ENCODE measurements around the gene VRK3.
A peak's percentile ranks its signal among the peaks of the same experiment; 100 is the strongest.
"Not testable (repeated sequence)": the region's sequence is repeated elsewhere in the genome, so short reads cannot be mapped to it uniquely, and the experiment has no call there.

Gene VRK3

DNA sequence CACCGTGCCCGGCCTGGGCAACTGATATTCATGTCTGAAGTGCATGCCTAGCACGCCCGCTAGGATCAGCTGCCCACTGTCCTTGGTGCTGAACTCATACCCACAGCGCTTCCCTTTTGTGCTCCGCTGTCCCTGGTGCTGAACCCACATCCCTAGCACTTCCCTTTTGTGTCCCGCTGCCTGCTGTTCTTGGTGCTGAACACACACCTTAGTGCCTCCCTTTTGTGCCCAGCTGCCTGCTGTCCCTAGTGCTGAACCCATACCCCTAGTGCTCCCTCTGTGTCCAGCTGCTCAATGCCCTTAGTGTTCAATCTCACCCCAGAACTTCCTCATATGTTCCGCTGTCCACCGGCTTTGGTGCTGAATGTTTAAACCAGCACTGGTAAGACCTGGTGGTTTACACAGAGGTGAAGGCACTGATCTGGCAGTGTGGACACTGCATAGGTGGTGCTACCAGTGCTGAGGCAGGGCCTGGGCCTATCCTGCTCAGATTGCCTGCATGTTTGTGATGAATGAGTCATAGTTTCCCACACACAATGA, 37.9 kb downstream of the VRK3 start:
- peak; percentile 67 for DNase-seq (ENCODE audit: low read depth)

DNA sequence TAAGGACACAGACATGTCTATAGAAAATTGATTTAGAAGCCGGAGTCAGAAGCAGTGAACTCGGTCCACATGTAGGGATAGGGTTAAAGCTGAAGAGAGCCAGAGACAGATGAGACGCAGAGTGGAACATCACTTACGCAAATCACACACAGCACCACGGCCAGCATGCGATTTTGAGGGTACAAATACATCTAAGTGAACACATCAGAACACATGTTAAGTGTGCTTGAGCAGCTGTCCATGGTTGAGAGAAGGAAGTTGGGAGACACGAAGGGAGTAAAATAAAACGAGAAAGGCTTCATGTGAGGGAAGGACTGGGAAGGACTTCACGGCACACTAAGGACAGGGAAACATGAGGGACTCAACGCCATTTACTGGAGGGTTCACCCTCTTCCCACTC, 38.8 kb downstream of the VRK3 start:
- no peak for DNase-seq (ENCODE audit: low read depth)

- no peak for DNase-seq (ENCODE audit: low read depth)
Observed at GRCh38 chr19:49985871-49986270, 39.3 kb downstream of the VRK3 start.

DNA sequence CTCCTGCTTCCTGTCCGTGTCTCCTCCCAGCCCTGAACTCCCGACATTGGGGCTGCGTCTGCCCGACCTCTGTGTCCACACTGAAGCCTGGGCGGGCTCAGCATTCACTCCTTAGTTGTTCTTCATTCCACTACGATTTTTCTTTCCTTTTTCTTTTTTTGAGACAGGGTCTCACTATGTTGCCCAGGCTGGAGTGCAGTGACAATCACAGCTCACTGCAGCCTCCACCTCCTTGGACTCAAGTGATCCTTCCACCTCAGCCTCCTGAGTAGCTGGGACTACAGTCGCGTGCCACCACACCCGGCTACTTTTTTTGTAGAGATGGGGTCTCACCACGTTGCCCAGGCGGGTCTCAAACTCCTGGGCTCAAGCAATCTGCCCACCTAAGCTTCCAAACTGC, 40.7 kb downstream of the VRK3 start:
- no peak for DNase-seq (ENCODE audit: low read depth)

GRCh38 chr19:49983645-49984229, 41.4 kb downstream of the VRK3 start:
- DNase-seq (ENCODE audit: low read depth), result peak; percentile 73

GRCh38 chr19:49981603-49982593, 43.3 kb downstream of the VRK3 start:
- no peak for DNase-seq (ENCODE audit: low read depth)

GRCh38 chr19:49978324-49978723, 46.8 kb downstream of the VRK3 start:
- DNase-seq (ENCODE audit: low read depth), result no peak

DNA sequence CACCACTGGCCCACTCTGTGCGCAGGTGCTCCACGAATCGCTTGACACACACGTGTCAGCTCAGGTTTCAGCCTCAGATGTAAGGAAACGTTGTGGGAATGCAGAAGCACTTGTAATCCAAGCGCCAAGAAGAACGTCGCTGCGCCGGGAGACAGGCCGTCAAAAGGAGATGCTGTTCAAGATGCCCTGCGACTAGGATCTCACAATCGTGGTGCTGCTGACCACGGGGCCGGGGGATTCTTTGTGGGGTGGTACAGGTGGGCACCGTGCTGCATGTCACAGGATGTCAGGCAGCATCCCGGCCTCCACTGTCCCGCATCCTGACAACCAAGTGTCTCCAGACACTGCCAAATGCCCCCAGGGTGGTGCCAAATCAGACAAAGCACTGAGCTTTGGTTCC, 47.3 kb downstream of the VRK3 start:
- no peak for DNase-seq (ENCODE audit: low read depth)

- no peak for DNase-seq (ENCODE audit: low read depth)
Observed at GRCh38 chr19:49977076-49977475, 48.1 kb downstream of the VRK3 start.

GRCh38 chr19:49976496-49976895, 48.7 kb downstream of the VRK3 start:
- DNase-seq (ENCODE audit: low read depth), result no peak

- no peak for DNase-seq (ENCODE audit: low read depth)
Observed at GRCh38 chr19:49975051-49975450, 50.1 kb downstream of the VRK3 start.

GRCh38 chr19:49973987-49974386, 51.2 kb downstream of the VRK3 start:
- no peak for DNase-seq (ENCODE audit: low read depth)

GRCh38 chr19:49972841-49973240, 52.3 kb downstream of the VRK3 start:
- DNase-seq (ENCODE audit: low read depth), result no peak

GRCh38 chr19:49971991-49972411, 53.2 kb downstream of the VRK3 start:
- no peak for DNase-seq (ENCODE audit: low read depth)

DNA sequence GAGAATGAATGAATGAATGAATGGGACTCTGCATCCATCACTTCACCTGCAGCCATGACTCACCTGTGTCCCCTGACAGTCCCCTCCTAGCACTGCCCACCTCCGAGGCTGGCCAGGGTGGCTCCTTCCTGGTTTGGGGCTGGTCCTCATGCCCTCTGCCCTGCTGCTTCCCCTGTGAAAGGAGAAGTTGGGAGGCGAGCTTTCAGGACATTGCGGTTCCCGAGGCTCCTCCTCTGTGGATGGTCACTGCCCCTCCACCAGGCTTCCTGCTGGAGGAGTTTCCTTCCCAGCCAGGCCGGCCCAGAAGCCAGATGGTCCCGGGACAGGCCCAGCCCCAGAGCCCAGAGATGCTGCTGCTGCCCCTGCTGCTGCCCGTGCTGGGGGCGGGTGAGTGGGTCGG, 55.8 kb downstream of the VRK3 start:
- not testable (repeated sequence) for DNase-seq (ENCODE audit: low read depth)

- DNase-seq (ENCODE audit: low read depth), result no peak
Observed at GRCh38 chr19:49968279-49968922, 56.8 kb downstream of the VRK3 start.

- not testable (repeated sequence) for DNase-seq (ENCODE audit: low read depth)
Observed at GRCh38 chr19:49960980-49961379, 64.2 kb downstream of the VRK3 start, which contains the start of gene SIGLEC11. SIGLEC11 (minus strand) TSS chr19:49961172; CDS start chr19:49961081, 91 bp downstream.

- not testable (repeated sequence) for DNase-seq (ENCODE audit: low read depth)
Observed at GRCh38 chr19:49959892-49960291, 65.3 kb downstream of the VRK3 start.

DNA sequence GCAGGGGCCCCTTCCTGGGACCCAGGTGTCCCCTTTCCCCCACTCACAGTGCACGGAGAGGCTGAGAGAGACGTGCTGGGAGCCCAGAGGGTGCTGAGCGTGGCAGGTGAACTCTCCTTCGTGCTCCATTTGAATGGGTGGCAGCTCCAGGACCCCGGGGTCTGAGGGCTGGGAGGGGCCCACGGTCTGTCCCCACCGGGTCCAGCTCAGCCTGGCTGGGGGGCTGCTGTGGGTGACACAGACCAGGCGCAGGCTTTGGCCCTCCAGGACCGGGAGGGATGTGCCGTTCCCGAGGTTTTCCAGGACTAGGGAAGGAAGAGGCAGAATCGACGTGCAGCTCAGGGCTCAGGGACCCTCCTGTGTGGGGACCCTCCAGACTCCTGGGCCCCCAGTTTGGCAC, 66.6 kb downstream of the VRK3 start:
- DNase-seq (ENCODE audit: low read depth), result not testable (repeated sequence)

- not testable (repeated sequence) for DNase-seq (ENCODE audit: low read depth)
Observed at GRCh38 chr19:49958144-49958543, 67.0 kb downstream of the VRK3 start.

GRCh38 chr19:49957262-49957915, 67.8 kb downstream of the VRK3 start:
- DNase-seq (ENCODE audit: low read depth), result no peak

- no peak for DNase-seq (ENCODE audit: low read depth)
Observed at GRCh38 chr19:49956115-49956495, 69.1 kb downstream of the VRK3 start.
